ENCODE data around the gene ASCC1.

Gene ASCC1

GRCh38 chr10:72206511-72207229, 9.4 kb downstream of the ASCC1 start:
- peaks cover 12% of the 10 kb centered on the region; the same call in 1 of the 2 replicates for H3K36me3 ChIP-seq (ENCODE audit: low read length)
- 0 out of 2 replicates have a peak, but pooled peaks cover 2% of the 10 kb centered on the region for H3K79me2 ChIP-seq (ENCODE audit: insufficient read depth, low read length)
- no peak overlapping the region for H3K27ac ChIP-seq (ENCODE audit: low read depth, low read length)
- H4K20me1 ChIP-seq (ENCODE audit: low read depth, low read length) = no peaks in the 10 kb centered on the region
- H3K9ac ChIP-seq (ENCODE audit: low read length) = no peak overlapping the region
- no peak overlapping the region for H2AFZ ChIP-seq (ENCODE audit: low read depth, low read length, severe bottlenecking)
- no peaks in the 10 kb centered on the region for H3K27me3 ChIP-seq (ENCODE audit: low read length)
- H3K4me2 ChIP-seq (ENCODE audit: low read depth, low read length, poor library complexity, severe bottlenecking) = no peak overlapping the region
- TF ChIP-seq EZH2phosphoT487 (conservative IDR thresholded peaks at IDR 0.05; ENCODE audit: low read length) (no peak), CTCF (IDR thresholded peaks at IDR 0.05; ENCODE audit: insufficient read depth, low read length, poor library complexity, severe bottlenecking) (no peak)
- H3F3A ChIP-seq (ENCODE audit: insufficient read depth) = no peaks in the 10 kb centered on the region
- H3K9me2 ChIP-seq (replicated peaks; ENCODE audit: insufficient read depth, low read length) = no peaks in the 10 kb centered on the region
- H3K9me3 ChIP-seq (ENCODE audit: insufficient read depth, low read length) = no peaks in the 10 kb centered on the region
- H3K4me3 ChIP-seq (ENCODE audit: insufficient read depth, low read length, poor library complexity, severe bottlenecking) = no peak overlapping the region

GRCh38 chr10:72204724-72205123, 11.4 kb downstream of the ASCC1 start:
- Histone ChIP-seq H3K79me2 (ENCODE audit: insufficient read depth, low read length) (0 out of 2 replicates have a peak, but pooled peaks cover 2% of the 10 kb centered on the region), H4K20me1 (ENCODE audit: low read depth, low read length) (no peaks in the 10 kb centered on the region), H3K27me3 (ENCODE audit: low read length) (no peaks in the 10 kb centered on the region), H3K27ac (ENCODE audit: low read depth, low read length) (no peak overlapping the region), H3K4me3 (ENCODE audit: insufficient read depth, low read length, poor library complexity, severe bottlenecking) (no peak overlapping the region), H3F3A (ENCODE audit: insufficient read depth) (no peaks in the 10 kb centered on the region), H3K9ac (ENCODE audit: low read length) (no peak overlapping the region), H3K9me3 (ENCODE audit: insufficient read depth, low read length) (no peaks in the 10 kb centered on the region), H3K36me3 (ENCODE audit: low read length) (peaks cover 7% of the 10 kb centered on the region; the same call in 1 of the 2 replicates), H3K4me2 (ENCODE audit: low read depth, low read length, poor library complexity, severe bottlenecking) (no peak overlapping the region), H3K9me2 (replicated peaks; ENCODE audit: insufficient read depth, low read length) (no peaks in the 10 kb centered on the region), H2AFZ (ENCODE audit: low read depth, low read length, severe bottlenecking) (no peak overlapping the region)
- TF ChIP-seq EZH2phosphoT487 (conservative IDR thresholded peaks at IDR 0.05; ENCODE audit: low read length) = no peak
- TF ChIP-seq CTCF (IDR thresholded peaks at IDR 0.05; ENCODE audit: insufficient read depth, low read length, poor library complexity, severe bottlenecking) = no peak

- no peak overlapping the region for H2AFZ ChIP-seq (ENCODE audit: low read depth, low read length, severe bottlenecking)
- H3K9me3 ChIP-seq (ENCODE audit: insufficient read depth, low read length) = no peaks in the 10 kb centered on the region
- H3K79me2 ChIP-seq (ENCODE audit: insufficient read depth, low read length) = 0 out of 2 replicates have a peak, but pooled peaks cover 2% of the 10 kb centered on the region
- no peak overlapping the region for H3K9ac ChIP-seq (ENCODE audit: low read length)
- H4K20me1 ChIP-seq (ENCODE audit: low read depth, low read length) = no peaks in the 10 kb centered on the region
- H3K27ac ChIP-seq (ENCODE audit: low read depth, low read length) = no peak overlapping the region
- H3K4me2 ChIP-seq (ENCODE audit: low read depth, low read length, poor library complexity, severe bottlenecking) = no peak overlapping the region
- H3K36me3 ChIP-seq (ENCODE audit: low read length) = peaks cover 7% of the 10 kb centered on the region; the same call in 1 of the 2 replicates
- no peak overlapping the region for H3K4me3 ChIP-seq (ENCODE audit: insufficient read depth, low read length, poor library complexity, severe bottlenecking)
- TF ChIP-seq CTCF (IDR thresholded peaks at IDR 0.05; ENCODE audit: insufficient read depth, low read length, poor library complexity, severe bottlenecking) = no peak
- TF ChIP-seq EZH2phosphoT487 (conservative IDR thresholded peaks at IDR 0.05; ENCODE audit: low read length) = no peak
- no peaks in the 10 kb centered on the region for H3K27me3 ChIP-seq (ENCODE audit: low read length)
- H3K9me2 ChIP-seq (replicated peaks; ENCODE audit: insufficient read depth, low read length) = no peaks in the 10 kb centered on the region
- no peaks in the 10 kb centered on the region for H3F3A ChIP-seq (ENCODE audit: insufficient read depth)
Measured at GRCh38 chr10:72204296-72204695, 11.8 kb downstream of the ASCC1 start.

Measured in SU-DHL-6 (cell line).